GM21367 (cell line): Measurements from ENCODE around the gene CARF.

Experiments used
- ATAC-seq: cut with Tn5 transposase; IDR thresholded peaks from one replicate; pipeline ENCODE4 v1.9.1; 2021; ENCODE audit not compliant: unreplicated experiment

Gene CARF

GRCh38 chr2:203018181-203018580, 106.1 kb downstream of the CARF start:
- ATAC-seq, result no peak

GRCh38 chr2:203019142-203019541, 107.1 kb downstream of the CARF start:
- no peak for ATAC-seq

DNA sequence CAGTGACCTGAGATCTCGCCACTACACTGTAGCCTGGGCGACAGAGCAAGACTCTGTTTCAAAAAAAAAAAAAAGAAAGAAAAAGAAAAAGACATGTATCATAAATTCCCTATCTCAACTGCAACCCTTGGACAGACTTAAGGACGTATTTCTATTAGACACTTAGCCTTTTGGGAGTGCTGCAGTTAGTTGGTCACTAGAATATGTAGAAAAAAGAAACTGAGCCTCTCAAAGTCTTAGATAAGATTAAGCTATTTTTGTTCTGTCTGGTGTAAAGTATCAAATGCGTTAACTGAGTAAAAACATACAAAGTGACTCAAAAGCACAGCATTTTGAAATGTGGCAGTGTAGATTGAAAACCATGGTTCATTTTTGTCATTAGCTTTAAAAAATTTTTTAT, 109.9 kb downstream of the CARF start:
- ATAC-seq, result no peak

GRCh38 chr2:203022751-203023150, 110.7 kb downstream of the CARF start:
- ATAC-seq, result no peak

DNA sequence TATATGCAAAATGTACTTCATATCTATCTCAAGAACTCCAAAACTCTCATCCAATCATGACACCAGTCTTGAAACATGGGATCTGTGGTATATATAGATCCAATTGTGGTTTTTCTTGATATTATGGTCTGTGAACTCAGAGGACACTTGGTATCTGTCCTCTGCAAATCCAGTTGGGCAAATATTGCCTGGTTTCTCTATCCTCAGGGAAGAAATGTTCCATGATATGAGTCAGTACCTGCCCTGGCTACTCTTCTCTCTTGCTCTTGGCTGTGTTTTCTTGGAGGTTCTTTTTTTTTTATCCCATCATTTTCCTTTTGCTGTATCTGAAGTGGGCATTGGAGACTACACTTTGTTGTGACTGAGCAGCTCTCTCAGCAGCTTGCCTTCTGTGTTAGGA, 113.5 kb downstream of the CARF start:
- ATAC-seq, result no peak

GRCh38 chr2:203030545-203030944, 118.5 kb downstream of the CARF start:
- no peak for ATAC-seq

DNA sequence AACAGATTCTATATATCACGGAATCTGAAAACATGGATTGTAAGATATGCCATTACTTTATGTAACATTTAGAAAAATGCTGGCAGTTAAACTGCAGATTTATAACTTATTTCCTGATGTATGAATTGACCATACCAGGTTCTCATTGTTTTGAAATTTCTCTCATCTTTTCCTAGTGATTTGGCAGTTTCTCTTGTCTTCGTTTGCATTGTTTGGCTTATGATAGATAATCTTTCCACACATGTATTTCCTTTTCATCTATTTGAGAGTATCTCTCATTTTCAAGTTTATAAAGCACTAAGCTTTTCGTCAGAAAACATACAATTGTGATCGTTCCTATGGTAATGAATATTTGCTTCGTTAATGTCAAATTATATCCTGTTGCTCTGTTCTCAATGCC, 118.9 kb downstream of the CARF start:
- ATAC-seq, result no peak

DNA sequence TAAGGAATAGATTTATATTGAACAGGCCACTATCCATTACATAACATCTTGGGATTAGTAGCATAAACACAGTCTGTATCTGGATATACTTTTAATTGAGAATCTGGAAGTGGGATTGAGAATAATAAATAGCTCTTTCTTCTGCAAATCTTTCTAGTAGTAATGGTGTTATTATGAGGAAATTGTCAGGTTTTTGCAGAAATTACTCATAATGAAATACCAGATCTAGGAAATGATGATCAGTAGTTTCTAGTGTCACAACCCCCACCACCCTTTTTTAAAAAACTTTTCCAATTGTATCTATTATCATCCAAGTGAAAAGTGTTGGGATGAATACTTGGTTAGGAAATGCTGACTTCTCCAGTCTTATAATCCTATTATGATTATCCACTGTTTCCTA, 121.3 kb downstream of the CARF start:
- no peak for ATAC-seq

DNA sequence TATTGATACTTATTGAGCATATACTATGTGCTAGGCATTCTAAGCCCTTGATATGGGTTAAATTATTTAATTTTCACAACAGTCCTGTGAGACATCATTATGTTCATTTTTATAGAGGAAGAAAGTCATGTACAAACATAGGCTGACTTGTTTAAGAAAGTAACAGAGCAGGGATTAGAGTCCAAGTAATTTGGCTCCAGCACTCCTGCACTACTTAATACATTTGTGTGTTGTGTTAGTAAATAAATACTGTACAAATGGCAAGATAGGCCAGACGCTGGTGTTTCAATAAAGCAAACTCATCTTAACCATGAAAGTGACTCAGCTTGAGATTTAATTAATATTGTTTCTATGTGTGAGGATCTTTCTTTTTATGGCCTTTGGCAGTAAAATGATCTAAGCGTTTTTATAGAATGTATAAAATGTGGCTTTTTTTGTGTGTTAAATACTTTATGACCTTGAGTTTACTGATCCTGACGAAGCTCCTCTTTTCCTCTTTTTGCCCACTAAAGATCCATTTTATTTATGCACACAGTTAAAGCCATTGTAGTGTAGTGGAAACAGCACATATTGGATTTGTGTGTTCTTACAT, 123.9 kb downstream of the CARF start:
- ATAC-seq, result no peak
